DND-41 (cell line): ENCODE measurements around the gene SEC24A.

Experiments
- EZH2 ChIP-seq: IDR thresholded peaks from 3 replicates; pipeline ENCODE4 v1.6.1; 2012; ENCODE audit warnings: borderline replicate concordance, low read depth, mild to moderate bottlenecking, moderate library complexity, low read length, inconsistent platforms; ENCODE audit not compliant: severe bottlenecking
- TF ChIP-seq, protein P1 (sequence below): IDR thresholded peaks from 2 replicates; pipeline ENCODE4 v1.5.1; 2012; ENCODE audit warnings: borderline replicate concordance, low read length, moderate library complexity, mild to moderate bottlenecking; ENCODE audit not compliant: poor library complexity, severe bottlenecking; ENCODE audit errors: extremely low read depth

DNA sequence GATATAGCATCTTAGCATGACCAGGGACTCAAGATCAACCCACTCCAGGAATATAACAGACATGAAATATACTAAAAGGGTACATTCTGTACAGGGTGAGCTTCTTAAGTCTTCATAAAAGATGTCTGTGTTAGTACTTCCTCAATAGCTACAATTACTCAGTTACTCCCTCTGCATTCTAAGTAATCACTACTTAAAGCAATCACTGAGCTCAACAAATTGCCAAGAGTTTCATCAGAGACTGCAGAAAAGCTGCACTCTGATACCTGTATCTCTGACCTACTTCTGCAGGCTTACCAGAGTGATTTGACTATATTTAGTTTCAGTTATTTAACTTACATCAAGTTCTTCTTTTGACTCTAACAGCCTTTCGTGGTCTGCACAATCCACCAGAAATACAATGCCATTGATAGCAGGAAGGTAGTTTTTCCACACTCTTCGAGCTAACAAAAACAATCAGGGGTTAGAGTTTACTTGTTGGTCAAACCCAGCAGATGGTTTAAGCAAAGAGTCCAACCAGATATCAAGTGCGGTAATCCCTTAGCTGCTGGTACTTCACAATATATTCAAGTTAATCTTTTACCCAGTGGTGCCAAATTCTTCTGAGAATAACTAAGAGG is 39.2 kb upstream of the SEC24A start:
- TF ChIP-seq, protein P1, sequence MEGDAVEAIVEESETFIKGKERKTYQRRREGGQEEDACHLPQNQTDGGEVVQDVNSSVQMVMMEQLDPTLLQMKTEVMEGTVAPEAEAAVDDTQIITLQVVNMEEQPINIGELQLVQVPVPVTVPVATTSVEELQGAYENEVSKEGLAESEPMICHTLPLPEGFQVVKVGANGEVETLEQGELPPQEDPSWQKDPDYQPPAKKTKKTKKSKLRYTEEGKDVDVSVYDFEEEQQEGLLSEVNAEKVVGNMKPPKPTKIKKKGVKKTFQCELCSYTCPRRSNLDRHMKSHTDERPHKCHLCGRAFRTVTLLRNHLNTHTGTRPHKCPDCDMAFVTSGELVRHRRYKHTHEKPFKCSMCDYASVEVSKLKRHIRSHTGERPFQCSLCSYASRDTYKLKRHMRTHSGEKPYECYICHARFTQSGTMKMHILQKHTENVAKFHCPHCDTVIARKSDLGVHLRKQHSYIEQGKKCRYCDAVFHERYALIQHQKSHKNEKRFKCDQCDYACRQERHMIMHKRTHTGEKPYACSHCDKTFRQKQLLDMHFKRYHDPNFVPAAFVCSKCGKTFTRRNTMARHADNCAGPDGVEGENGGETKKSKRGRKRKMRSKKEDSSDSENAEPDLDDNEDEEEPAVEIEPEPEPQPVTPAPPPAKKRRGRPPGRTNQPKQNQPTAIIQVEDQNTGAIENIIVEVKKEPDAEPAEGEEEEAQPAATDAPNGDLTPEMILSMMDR: no peak
- TF ChIP-seq EZH2: no peak
